GM19438 (cell line): ENCODE data around the gene FGF2.
A peak's percentile ranks its signal among the peaks of the same experiment; 100 is the strongest.
"Not testable (repeated sequence)": the region's sequence is repeated elsewhere in the genome, so short reads cannot be mapped to it uniquely, and the experiment has no call there.

Experiments
- ATAC-seq: cut with Tn5 transposase; IDR thresholded peaks from one replicate; pipeline ENCODE4 v1.9.1; 2021; ENCODE audit warnings: low read depth; ENCODE audit not compliant: unreplicated experiment

FGF2 gene

GRCh38 chr4:122826553-122827257 lies at the start of gene FGF2:
Gene FGF2, plus strand, starts transcription at chr4:122826831. Its CDS starts 344 bp downstream, at chr4:122827175.
- peak; percentile 21 for ATAC-seq

DNA sequence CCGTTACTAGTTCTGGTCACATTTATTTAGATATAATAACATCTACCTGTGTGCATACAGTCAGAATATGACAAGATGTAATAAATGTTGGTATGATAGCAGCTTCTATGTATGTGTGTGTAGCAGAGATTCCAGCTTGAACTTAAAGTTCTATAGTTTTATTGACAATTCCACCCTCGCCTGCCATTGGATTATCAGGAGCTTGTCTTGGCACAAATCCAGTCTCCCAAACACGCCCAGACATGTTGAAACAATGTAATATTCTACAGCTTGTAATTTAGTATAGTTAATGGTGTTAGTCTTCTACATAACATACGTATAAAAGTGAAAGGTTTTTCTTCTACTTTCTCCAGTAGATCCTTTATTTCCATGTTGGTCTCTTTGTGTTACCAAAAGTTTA lies 49.7 kb upstream of the FGF2 start:
- no peak for ATAC-seq

GRCh38 chr4:122777846-122778673 lies 48.6 kb upstream of the FGF2 start:
- ATAC-seq: no peak

GRCh38 chr4:122781486-122781885 lies 45.1 kb upstream of the FGF2 start:
- no peak for ATAC-seq

- no peak for ATAC-seq
Observed at GRCh38 chr4:122783301-122784215, 43.1 kb upstream of the FGF2 start.

DNA sequence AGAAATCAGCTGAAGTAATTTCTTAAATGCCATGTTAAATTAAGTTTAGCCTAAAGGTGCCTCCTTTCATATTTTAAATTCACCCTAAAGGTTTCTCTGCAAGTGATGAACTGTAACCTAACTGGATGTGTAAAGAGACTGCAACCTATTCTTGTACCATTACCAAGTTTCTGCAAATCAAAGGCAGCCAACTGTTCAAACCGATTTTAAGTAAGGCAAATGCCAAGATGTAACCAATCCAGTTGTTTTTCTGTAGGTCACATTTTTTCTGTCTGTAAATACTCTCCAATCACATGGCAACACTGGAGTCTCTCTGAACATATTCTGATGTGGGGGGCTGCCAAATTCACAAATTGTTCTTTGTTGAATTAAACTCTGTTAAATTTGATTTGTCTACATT lies 42.4 kb upstream of the FGF2 start:
- no peak for ATAC-seq

DNA sequence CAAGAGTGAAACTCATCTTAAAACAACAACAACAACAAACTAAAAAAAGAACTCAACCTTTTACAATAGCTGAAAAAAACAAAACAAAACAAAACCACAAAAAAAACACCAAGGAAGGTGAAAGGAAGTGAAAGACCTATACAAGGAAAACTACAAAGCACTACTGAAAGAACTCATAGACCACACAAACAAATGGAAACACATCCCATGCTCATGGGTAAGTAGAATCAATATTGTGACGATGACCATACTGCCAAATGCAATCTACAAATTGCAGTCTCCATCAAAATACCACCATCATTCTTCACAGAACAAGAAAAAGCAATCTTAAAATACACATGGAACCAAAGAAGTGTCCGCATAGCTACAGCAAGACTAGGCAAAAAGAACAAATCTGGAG lies 41.5 kb upstream of the FGF2 start:
- ATAC-seq: no peak

DNA sequence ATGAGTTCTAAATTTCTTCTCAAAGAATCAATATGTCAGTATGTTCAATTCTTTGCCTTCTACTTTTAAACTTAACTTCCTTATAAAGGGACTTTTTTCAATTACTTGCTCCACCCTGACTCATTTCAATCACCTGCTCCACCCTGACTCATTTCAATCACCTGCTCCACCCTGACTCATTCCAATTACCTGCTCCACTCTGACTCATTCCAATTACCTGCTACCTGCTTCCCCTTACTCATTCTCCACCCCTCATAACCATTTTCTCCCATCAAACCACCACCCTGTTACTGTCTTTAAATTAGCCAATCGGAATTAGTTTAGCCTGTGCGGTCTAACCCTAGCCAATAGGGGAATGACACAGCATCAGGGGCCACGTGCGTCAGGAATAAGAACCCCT lies 40.3 kb upstream of the FGF2 start:
- not testable (repeated sequence) for ATAC-seq

DNA sequence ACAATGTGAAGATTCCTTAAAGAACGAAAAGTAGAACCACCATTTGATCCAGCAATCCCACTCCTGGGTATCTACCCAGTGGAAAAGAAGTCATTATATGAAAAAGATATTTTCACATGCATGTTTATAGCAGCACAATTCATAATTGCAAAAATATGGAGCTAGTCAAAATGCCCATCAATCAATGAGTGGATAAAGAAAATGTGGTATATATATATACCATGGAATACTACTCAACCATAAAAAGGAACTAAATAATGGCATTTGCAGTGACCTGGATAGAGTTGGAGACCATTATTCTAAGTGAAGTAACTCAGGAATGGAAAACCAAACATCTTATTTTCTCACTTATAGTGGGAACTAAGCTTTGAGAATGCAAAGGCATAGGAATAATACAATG lies 39.7 kb upstream of the FGF2 start:
- not testable (repeated sequence) for ATAC-seq

DNA sequence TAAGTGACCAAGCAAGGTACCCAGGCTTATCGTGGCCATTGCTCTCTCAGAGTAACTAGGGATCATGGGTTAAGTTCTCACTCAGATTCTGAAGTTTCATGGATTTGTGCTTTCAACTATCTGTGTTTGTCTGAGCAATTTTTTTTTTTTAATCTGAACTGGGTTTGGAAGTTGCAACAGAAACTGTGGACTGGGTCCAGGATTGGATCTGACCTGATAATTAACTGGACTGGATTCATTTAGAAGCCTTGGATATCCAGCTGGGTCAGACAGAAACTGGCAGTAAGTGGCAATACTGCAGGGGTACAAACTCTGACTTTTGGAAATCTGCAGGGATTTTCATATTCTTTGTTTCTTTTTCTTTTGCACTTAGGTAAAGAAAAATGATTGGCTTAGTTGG lies 38.7 kb upstream of the FGF2 start:
- ATAC-seq: no peak

GRCh38 chr4:122788935-122789334 lies 37.7 kb upstream of the FGF2 start:
- no peak for ATAC-seq

- no peak for ATAC-seq
Observed at GRCh38 chr4:122793811-122794210, 32.8 kb upstream of the FGF2 start.

- ATAC-seq: no peak
Observed at GRCh38 chr4:122796801-122797404, 29.7 kb upstream of the FGF2 start.

- ATAC-seq: no peak
Observed at GRCh38 chr4:122797405-122798094, 29.1 kb upstream of the FGF2 start.

- ATAC-seq: no peak
Observed at GRCh38 chr4:122798101-122798500, 28.5 kb upstream of the FGF2 start.

GRCh38 chr4:122798917-122799316 lies 27.7 kb upstream of the FGF2 start:
- no peak for ATAC-seq

- ATAC-seq: no peak
Observed at GRCh38 chr4:122803788-122804208, 22.8 kb upstream of the FGF2 start.

DNA sequence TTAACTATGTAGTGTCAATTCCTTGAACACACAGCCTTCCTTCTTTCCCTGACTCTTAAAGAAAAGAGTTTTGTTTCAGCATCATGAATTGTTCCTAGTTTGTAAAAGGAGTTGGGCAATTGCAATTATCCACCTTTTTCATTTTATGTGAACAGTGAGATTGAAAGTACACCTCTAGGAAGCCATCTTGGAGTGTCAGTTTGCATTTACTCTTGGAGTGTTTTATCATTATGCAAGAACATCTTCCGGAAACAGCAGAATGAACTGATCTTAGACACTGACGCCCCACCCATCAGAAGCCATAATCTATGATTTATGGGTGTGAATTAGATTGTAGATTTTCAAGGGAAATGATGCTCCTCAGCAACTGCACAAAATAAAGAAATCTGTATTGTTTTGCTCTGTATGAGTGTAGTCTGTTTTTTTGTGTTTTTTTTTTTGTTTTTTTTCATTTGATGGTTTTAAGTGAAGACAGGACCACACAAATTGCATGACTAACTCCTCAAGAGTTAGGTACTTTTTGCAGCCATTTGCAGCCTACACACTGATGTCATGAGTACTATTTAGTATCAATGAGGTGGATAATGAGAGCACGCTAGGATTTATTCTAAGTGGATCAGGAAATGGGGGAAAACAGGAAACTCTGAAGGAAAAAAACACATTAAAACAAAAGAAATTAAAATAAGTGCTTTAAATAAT lies 19.5 kb upstream of the FGF2 start:
- no peak for ATAC-seq

GRCh38 chr4:122810669-122811068 lies 16.0 kb upstream of the FGF2 start:
- no peak for ATAC-seq
